Tibial nerve (tissue), 4 donors: Measurements from ENCODE around the gene MARCHF5.

Experiments
- EP300 ChIP-seq, 2 donors: sonication (generic); formaldehyde crosslinking; IDR thresholded peaks; one replicate each; pipeline ENCODE4 v1.6.1; 2017; ENCODE audit warnings: antibody characterized with exemption in 2 of 2, mild to moderate bottlenecking in 1 of 2
- POLR2A ChIP-seq, 2 donors: fragments of 450-650 bp; IDR thresholded peaks; one replicate each; pipeline ENCODE4 v1.6.1; 2017; ENCODE audit warnings: antibody characterized with exemption in 2 of 2, mild to moderate bottlenecking in 2 of 2, moderate library complexity in 2 of 2
- TF ChIP-seq, protein P1 (sequence below), 5 experiments: fragments of 200-600 bp in 3 of 5; fragments of 450-650 bp in 2 of 5; sonication (generic) in 3 of 5; IDR thresholded peaks; one replicate each; pipeline ENCODE4 v1.5.1; 2016 to 2019; ENCODE audit warnings: antibody characterized with exemption in 5 of 5, mild to moderate bottlenecking in 3 of 5, moderate library complexity in 2 of 5

DNA sequence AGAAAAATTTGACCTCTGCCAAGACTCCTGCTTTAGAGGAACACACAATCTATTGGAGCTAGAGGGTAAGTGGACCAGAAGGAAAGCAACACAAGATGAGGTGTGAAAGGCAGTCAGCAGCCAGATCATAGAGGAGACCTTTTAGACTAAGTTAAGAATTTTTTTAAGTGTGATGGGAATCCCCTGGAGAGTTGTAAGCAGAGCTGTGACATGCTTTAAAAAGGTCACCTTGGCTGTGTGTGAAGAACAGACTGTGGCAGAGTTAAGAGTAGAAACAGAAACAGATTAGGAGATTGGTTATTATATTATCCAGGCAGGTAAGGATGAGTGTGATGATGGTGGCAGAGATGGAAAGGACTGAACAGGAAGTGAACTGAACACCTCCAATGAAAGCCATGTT, 23.6 kb upstream of the MARCHF5 start:
- no peak for TF ChIP-seq POLR2A (IDR thresholded peaks at IDR 0.05)
- TF ChIP-seq, protein P1, sequence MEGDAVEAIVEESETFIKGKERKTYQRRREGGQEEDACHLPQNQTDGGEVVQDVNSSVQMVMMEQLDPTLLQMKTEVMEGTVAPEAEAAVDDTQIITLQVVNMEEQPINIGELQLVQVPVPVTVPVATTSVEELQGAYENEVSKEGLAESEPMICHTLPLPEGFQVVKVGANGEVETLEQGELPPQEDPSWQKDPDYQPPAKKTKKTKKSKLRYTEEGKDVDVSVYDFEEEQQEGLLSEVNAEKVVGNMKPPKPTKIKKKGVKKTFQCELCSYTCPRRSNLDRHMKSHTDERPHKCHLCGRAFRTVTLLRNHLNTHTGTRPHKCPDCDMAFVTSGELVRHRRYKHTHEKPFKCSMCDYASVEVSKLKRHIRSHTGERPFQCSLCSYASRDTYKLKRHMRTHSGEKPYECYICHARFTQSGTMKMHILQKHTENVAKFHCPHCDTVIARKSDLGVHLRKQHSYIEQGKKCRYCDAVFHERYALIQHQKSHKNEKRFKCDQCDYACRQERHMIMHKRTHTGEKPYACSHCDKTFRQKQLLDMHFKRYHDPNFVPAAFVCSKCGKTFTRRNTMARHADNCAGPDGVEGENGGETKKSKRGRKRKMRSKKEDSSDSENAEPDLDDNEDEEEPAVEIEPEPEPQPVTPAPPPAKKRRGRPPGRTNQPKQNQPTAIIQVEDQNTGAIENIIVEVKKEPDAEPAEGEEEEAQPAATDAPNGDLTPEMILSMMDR (IDR thresholded peaks at IDR 0.05), result no peak
- no peak for TF ChIP-seq EP300 (IDR thresholded peaks at IDR 0.05)
